ENCODE measurements around the gene FLOT1. TPM values are rescaled to one million over a fixed set of nuclear protein-coding genes. Genes with fewer than 3 reads are reported as not detected.

The FLOT1 gene
- total and polyA plus RNA-seq, 9 of the 15 experiments (the other 6 are each of a cell fraction or from before 2014, with no cell fraction given) = 11.7 to 149 (median 118) TPM

DNA sequence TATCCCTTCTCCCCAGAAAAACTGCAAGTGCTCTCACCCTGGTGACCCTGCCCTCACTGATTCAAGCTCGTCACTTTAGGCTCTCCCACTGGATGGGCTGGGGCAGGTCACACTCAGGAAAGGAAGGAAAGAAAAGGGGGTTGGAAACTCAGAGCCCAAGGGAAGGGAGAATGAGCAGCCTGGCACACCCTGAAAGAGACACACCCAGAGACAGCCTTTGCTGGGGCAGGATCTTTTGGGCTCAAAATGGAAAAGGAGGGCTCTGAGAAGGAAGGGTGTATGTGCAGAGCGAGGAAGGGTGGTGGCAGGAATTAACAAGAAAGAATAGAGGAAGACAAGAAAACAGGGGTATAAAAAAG, 58.5 kb downstream of the FLOT1 start (continued):
- TF ChIP-seq, protein P1, sequence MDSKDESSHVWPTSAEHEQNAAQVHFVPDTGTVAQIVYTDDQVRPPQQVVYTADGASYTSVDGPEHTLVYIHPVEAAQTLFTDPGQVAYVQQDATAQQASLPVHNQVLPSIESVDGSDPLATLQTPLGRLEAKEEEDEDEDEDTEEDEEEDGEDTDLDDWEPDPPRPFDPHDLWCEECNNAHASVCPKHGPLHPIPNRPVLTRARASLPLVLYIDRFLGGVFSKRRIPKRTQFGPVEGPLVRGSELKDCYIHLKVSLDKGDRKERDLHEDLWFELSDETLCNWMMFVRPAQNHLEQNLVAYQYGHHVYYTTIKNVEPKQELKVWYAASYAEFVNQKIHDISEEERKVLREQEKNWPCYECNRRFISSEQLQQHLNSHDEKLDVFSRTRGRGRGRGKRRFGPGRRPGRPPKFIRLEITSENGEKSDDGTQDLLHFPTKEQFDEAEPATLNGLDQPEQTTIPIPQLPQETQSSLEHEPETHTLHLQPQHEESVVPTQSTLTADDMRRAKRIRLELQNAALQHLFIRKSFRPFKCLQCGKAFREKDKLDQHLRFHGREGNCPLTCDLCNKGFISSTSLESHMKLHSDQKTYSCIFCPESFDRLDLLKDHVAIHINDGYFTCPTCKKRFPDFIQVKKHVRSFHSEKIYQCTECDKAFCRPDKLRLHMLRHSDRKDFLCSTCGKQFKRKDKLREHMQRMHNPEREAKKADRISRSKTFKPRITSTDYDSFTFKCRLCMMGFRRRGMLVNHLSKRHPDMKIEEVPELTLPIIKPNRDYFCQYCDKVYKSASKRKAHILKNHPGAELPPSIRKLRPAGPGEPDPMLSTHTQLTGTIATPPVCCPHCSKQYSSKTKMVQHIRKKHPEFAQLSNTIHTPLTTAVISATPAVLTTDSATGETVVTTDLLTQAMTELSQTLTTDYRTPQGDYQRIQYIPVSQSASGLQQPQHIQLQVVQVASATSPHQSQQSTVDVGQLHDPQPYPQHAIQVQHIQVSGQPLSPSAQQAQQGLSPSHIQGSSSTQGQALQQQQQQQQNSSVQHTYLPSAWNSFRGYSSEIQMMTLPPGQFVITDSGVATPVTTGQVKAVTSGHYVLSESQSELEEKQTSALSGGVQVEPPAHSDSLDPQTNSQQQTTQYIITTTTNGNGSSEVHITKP (IDR thresholded peaks at IDR 0.05; ENCODE audit: partially characterized antibody) = peak; percentile 33
- TF ChIP-seq, protein P2, sequence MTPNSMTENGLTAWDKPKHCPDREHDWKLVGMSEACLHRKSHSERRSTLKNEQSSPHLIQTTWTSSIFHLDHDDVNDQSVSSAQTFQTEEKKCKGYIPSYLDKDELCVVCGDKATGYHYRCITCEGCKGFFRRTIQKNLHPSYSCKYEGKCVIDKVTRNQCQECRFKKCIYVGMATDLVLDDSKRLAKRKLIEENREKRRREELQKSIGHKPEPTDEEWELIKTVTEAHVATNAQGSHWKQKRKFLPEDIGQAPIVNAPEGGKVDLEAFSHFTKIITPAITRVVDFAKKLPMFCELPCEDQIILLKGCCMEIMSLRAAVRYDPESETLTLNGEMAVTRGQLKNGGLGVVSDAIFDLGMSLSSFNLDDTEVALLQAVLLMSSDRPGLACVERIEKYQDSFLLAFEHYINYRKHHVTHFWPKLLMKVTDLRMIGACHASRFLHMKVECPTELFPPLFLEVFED (CRISPR knock-in tag; conservative IDR thresholded peaks at IDR 0.05) = 0 out of 2 replicates have a peak, but pooled peaks have one; percentile 58
- TF ChIP-seq HLTF (IDR thresholded peaks at IDR 0.05) (no peak), NRF1 (conservative IDR thresholded peaks at IDR 0.05 in 1 of 2, IDR thresholded peaks at IDR 0.05 in 1 of 2) (0 out of 4 replicates have a peak, but pooled peaks of 1 of the 2 experiments have one; percentile 7)
